Measurements from ENCODE around the gene ELOA.

The ELOA gene

GRCh38 chr1:23718482-23718881, 24.8 kb upstream of the ELOA start:
- no peaks in the 10 kb centered on the region for H3K9me3 ChIP-seq
- TF ChIP-seq CTCF (IDR thresholded peaks at IDR 0.05; ENCODE audit: low read depth, low read length), result peak; percentile 57
- H3K36me3 ChIP-seq, result no peaks in the 10 kb centered on the region
- peak; percentile 38 for DNase-seq
- no peaks in the 10 kb centered on the region for H3K4me1 ChIP-seq
- no peaks in the 10 kb centered on the region for H3K27me3 ChIP-seq
- no peak overlapping the region for H3K4me3 ChIP-seq (ENCODE audit: low read depth, low read length)

GRCh38 chr1:23719162-23719820, 24.0 kb upstream of the ELOA start:
- TF ChIP-seq CTCF (IDR thresholded peaks at IDR 0.05; ENCODE audit: low read depth, low read length), result no peak
- no peak overlapping the region for H3K4me3 ChIP-seq (ENCODE audit: low read depth, low read length)
- H3K4me1 ChIP-seq, result no peaks in the 10 kb centered on the region
- no peak for DNase-seq
- no peaks in the 10 kb centered on the region for H3K9me3 ChIP-seq
- H3K27me3 ChIP-seq, result no peaks in the 10 kb centered on the region
- H3K36me3 ChIP-seq, result no peaks in the 10 kb centered on the region

GRCh38 chr1:23720256-23720995, 22.8 kb upstream of the ELOA start:
- Histone ChIP-seq H3K4me3 (ENCODE audit: low read depth, low read length) (no peak overlapping the region), H3K27me3 (no peaks in the 10 kb centered on the region), H3K36me3 (no peaks in the 10 kb centered on the region), H3K9me3 (no peaks in the 10 kb centered on the region), H3K4me1 (no peaks in the 10 kb centered on the region)
- TF ChIP-seq CTCF (IDR thresholded peaks at IDR 0.05; ENCODE audit: low read depth, low read length), result no peak
- no peak for DNase-seq

- Histone ChIP-seq H3K36me3 (no peaks in the 10 kb centered on the region), H3K27me3 (no peaks in the 10 kb centered on the region), H3K4me3 (ENCODE audit: low read depth, low read length) (no peak overlapping the region), H3K9me3 (no peaks in the 10 kb centered on the region), H3K4me1 (no peaks in the 10 kb centered on the region)
- no peak for DNase-seq
- no peak for TF ChIP-seq CTCF (IDR thresholded peaks at IDR 0.05; ENCODE audit: low read depth, low read length)
Measured at GRCh38 chr1:23722652-23723051, 20.6 kb upstream of the ELOA start.

- H3K4me1 ChIP-seq, result no peaks in the 10 kb centered on the region
- no peaks in the 10 kb centered on the region for H3K9me3 ChIP-seq
- no peaks in the 10 kb centered on the region for H3K27me3 ChIP-seq
- no peak for DNase-seq
- no peak overlapping the region for H3K4me3 ChIP-seq (ENCODE audit: low read depth, low read length)
- H3K36me3 ChIP-seq, result no peaks in the 10 kb centered on the region
- no peak for TF ChIP-seq CTCF (IDR thresholded peaks at IDR 0.05; ENCODE audit: low read depth, low read length)
Measured at GRCh38 chr1:23726686-23727085, 16.6 kb upstream of the ELOA start.

GRCh38 chr1:23727362-23727811, 15.9 kb upstream of the ELOA start:
- Histone ChIP-seq H3K9me3 (no peaks in the 10 kb centered on the region), H3K4me1 (no peaks in the 10 kb centered on the region), H3K4me3 (ENCODE audit: low read depth, low read length) (no peak overlapping the region), H3K27me3 (no peaks in the 10 kb centered on the region), H3K36me3 (no peaks in the 10 kb centered on the region)
- no peak for TF ChIP-seq CTCF (IDR thresholded peaks at IDR 0.05; ENCODE audit: low read depth, low read length)
- DNase-seq, result no peak
